DOHH2 (cell line): ENCODE data around the gene BRPF3.

Experiments used
- H3F3A ChIP-seq: fragments of 200-600 bp; sonication (generic), shearing (Covaris generic); 2 replicates; pipeline ENCODE4 v1.6.0; 2016; ENCODE audit warnings: antibody characterized with exemption, mild to moderate bottlenecking; ENCODE audit not compliant: control insufficient read depth, insufficient read depth
- H3K27ac ChIP-seq: fragments of 200-600 bp; sonication (generic); 2 replicates; pipeline ENCODE4 v1.5.1; 2014; ENCODE audit warnings: low read depth, mild to moderate bottlenecking, low read length, moderate library complexity
- H3K27me3 ChIP-seq: fragments of 200-600 bp; sonication (generic); 2 replicates; pipeline ENCODE4 v1.6.1; 2014; ENCODE audit warnings: mild to moderate bottlenecking, low read length, mixed read lengths; ENCODE audit not compliant: control insufficient read depth
- H3K36me3 ChIP-seq: fragments of 200-600 bp; sonication (generic); 2 replicates; pipeline ENCODE4 v1.6.1; 2014; ENCODE audit warnings: mild to moderate bottlenecking, low read length, moderate library complexity, mixed read lengths; ENCODE audit not compliant: control insufficient read depth
- H3K4me1 ChIP-seq: fragments of 200-600 bp; sonication (generic); 2 replicates; pipeline ENCODE4 v1.6.1; 2014; ENCODE audit warnings: mild to moderate bottlenecking, low read length, mixed read lengths; ENCODE audit not compliant: control insufficient read depth
- H3K4me2 ChIP-seq: fragments of 200-600 bp; sonication (generic); 2 replicates; pipeline ENCODE4 v1.6.0; 2014; ENCODE audit warnings: mild to moderate bottlenecking, low read length, moderate library complexity
- H3K4me3 ChIP-seq: fragments of 200-600 bp; sonication (generic); 2 replicates; pipeline ENCODE4 v1.5.1; 2014; ENCODE audit warnings: mild to moderate bottlenecking, low read length, mixed read lengths
- H3K79me2 ChIP-seq: fragments of 200-600 bp; sonication (generic); 2 replicates; pipeline ENCODE4 v1.6.1; 2014; ENCODE audit warnings: mild to moderate bottlenecking, low read length, mixed read lengths; ENCODE audit not compliant: control insufficient read depth
- H3K9me2 ChIP-seq: fragments of 200-600 bp; sonication (generic); replicated peaks from 2 replicates; pipeline ENCODE4 v1.6.1; 2014; ENCODE audit warnings: mild to moderate bottlenecking, low read length, mixed read lengths; ENCODE audit not compliant: control insufficient read depth
- H3K9me3 ChIP-seq: fragments of 200-600 bp; sonication (generic); 2 replicates; pipeline ENCODE4 v1.6.1; 2014; ENCODE audit warnings: antibody characterized with exemption, low read length, mixed read lengths; ENCODE audit not compliant: control insufficient read depth, insufficient read depth
- H4K20me1 ChIP-seq: fragments of 200-600 bp; sonication (generic); 2 replicates; pipeline ENCODE4 v1.6.0; 2014; ENCODE audit warnings: low read depth, mild to moderate bottlenecking, antibody characterized with exemption, low read length, moderate library complexity; ENCODE audit not compliant: control insufficient read depth, insufficient read depth
- CTCF ChIP-seq: fragments of 200-600 bp; sonication (generic); IDR thresholded peaks from one replicate; pipeline ENCODE4 v1.5.1; 2014; ENCODE audit warnings: antibody characterized with exemption, mild to moderate bottlenecking, low read depth, low read length; ENCODE audit not compliant: poor library complexity, severe bottlenecking
- EZH2phosphoT487 ChIP-seq: fragments of 200-600 bp; sonication (generic); IDR thresholded peaks from 2 replicates; pipeline ENCODE4 v1.6.1; 2017; ENCODE audit warnings: borderline replicate concordance, mild to moderate bottlenecking, antibody characterized with exemption, low read length, moderate library complexity, mixed read lengths

Gene BRPF3

GRCh38 chr6:36177166-36177565, 19.4 kb upstream of the BRPF3 start:
- H3K79me2 ChIP-seq, result no peaks in the 10 kb centered on the region
- TF ChIP-seq EZH2phosphoT487 (no peak), CTCF (no peak)
- H3K9me3 ChIP-seq, result no peaks in the 10 kb centered on the region
- H3K4me1 ChIP-seq, result no peaks in the 10 kb centered on the region
- no peaks in the 10 kb centered on the region for H3K9me2 ChIP-seq
- H3F3A ChIP-seq, result no peaks in the 10 kb centered on the region
- H3K27me3 ChIP-seq, result no peaks in the 10 kb centered on the region
- no peak overlapping the region for H3K4me2 ChIP-seq
- no peak overlapping the region for H3K4me3 ChIP-seq
- H3K36me3 ChIP-seq, result no peaks in the 10 kb centered on the region
- H3K27ac ChIP-seq, result no peak overlapping the region
- no peaks in the 10 kb centered on the region for H4K20me1 ChIP-seq

GRCh38 chr6:36178544-36178943, 18.0 kb upstream of the BRPF3 start:
- Histone ChIP-seq H3K9me3 (no peaks in the 10 kb centered on the region), H3K27me3 (no peaks in the 10 kb centered on the region), H3K79me2 (no peaks in the 10 kb centered on the region), H4K20me1 (no peaks in the 10 kb centered on the region), H3K9me2 (no peaks in the 10 kb centered on the region), H3K4me2 (no peak overlapping the region), H3K4me3 (no peak overlapping the region), H3F3A (no peaks in the 10 kb centered on the region), H3K27ac (no peak overlapping the region), H3K4me1 (no peaks in the 10 kb centered on the region), H3K36me3 (no peaks in the 10 kb centered on the region)
- no peak for TF ChIP-seq CTCF
- TF ChIP-seq EZH2phosphoT487, result no peak

DNA sequence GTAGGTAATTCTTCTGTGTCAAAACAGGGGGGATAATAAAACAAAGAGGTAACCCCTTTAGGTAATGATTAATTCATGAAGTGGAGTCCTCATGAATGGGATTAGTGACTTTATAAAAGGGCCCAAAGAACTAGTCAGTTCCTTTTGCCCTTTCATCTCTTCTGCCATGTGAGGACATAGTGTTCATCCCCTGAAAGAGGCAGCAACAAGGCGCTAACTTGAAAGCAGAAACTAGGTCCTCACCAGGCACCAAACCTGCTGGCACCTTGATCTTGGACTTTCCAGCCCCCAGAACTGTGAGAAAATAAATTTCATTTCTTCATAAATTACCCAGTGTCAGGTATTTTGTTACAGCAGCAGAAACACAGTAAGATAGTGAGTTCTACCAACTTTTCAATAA, 16.4 kb upstream of the BRPF3 start:
- Histone ChIP-seq H3K9me3 (no peaks in the 10 kb centered on the region), H3K79me2 (no peaks in the 10 kb centered on the region), H3K36me3 (no peaks in the 10 kb centered on the region), H4K20me1 (no peaks in the 10 kb centered on the region), H3K4me3 (no peak overlapping the region), H3K9me2 (no peaks in the 10 kb centered on the region), H3K4me2 (no peak overlapping the region), H3F3A (no peaks in the 10 kb centered on the region), H3K27ac (no peak overlapping the region), H3K27me3 (no peaks in the 10 kb centered on the region), H3K4me1 (no peaks in the 10 kb centered on the region)
- TF ChIP-seq EZH2phosphoT487 (no peak), CTCF (no peak)

DNA sequence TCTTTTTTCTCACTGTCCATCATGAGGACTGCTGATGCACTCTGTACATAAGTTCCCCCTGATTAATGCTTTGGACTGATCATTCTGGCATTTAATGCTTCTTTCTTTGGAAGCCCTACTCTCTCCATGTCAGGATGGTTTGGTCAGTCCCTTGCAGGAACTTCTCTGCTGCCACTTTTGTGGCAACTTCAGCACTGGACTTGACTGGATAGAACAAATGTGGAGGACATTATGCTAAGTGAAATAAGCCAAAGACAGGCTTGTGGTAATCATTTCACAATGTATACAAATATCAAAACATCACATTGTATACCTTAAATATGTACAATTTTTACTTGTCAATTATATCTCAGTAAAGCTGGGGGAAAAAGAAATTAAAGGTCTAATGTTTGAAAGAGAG, 12.2 kb upstream of the BRPF3 start:
- no peak overlapping the region for H3K4me3 ChIP-seq
- H3F3A ChIP-seq, result no peaks in the 10 kb centered on the region

More for the DNA sequence above, 12.2 kb upstream of the BRPF3 start:
- no peak for TF ChIP-seq EZH2phosphoT487
- no peak for TF ChIP-seq CTCF
- Histone ChIP-seq H3K36me3 (no peaks in the 10 kb centered on the region), H3K4me1 (no peaks in the 10 kb centered on the region), H4K20me1 (no peaks in the 10 kb centered on the region), H3K27me3 (no peaks in the 10 kb centered on the region), H3K27ac (no peak overlapping the region), H3K4me2 (no peak overlapping the region), H3K9me2 (no peaks in the 10 kb centered on the region), H3K9me3 (no peaks in the 10 kb centered on the region), H3K79me2 (no peaks in the 10 kb centered on the region)
